ENCODE results near the gene HOXA10. TPM values are rescaled to one million over a fixed set of nuclear protein-coding genes. Genes with fewer than 3 reads are reported as not detected.

The HOXA10 gene
- polyA plus RNA-seq, 1 donor, result 137 TPM

DNA sequence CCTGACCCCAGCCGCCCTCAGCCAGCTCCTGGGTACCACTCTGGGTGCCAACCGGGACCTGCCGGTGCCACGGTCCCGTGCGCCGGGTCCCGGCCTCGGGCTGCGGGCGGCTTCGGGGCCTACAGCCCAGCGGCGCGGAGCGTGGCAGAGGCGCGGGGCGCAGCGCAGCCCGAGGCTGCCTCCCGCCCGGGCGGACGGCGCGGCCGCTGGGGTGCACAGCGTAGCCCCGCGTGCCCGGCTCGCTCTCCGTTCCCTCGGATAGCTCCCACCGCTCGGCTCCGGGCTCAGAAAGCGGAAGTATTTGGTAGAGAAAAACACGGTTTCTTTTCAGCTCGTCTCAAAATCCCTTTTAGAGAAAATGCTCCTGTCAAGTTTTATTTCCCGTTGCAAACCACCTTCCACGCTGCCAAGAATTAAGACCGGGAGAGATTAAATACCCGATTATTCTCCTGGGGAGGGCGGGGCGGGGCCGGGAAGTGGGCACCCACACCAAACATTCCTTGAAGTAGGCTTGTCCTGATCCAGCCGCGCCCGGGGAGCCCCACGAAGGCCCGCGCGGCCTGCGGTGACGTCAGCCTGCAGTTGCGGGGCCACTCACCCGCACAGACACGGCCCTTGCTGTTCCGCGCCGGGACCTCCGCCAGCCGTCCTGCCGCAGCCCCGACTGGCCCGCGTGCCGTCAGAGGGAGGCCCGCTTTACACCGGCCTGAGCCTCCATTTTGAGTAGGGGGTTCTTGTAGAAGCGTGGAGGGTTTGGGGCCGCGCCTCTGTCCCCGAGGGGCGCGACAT lies 18.6 kb upstream of the HOXA10 start:
- no peak for DNase-seq

DNA sequence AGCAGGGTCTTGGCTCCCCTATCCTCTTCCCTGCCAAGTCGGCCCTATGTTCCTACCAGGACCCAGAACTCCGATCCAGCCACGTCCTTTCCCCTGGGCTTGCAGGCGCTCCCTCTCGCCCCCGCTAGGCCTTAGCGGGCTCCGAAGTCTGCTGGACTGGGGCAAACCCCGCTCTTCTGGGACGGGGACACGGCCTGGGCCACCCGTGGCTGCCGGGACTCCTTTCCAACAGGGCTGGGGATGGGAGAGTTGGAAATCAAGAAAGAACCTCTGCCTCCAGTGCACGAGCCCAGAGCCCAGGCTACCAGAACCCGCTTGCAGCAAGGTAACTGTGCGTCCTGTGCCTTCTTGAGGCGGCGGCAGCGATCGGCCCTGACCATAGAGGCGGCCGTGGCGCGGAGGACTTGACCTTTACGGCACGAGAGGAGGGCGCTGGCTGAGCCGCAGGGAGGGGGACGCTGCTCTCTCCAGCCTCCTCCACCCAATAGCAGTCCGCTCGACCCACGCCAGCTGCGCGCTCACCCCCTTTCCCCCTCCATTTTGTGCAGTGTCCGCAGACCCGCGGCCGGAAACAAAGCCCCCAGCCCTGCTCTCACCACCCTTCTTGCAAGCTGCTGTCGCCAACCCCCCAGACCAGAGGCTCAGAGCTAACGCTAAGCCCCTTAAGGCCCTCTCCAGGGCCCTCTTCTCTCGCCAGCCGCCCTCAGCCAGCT lies 17.9 kb upstream of the HOXA10 start:
- DNase-seq, result no peak

DNA sequence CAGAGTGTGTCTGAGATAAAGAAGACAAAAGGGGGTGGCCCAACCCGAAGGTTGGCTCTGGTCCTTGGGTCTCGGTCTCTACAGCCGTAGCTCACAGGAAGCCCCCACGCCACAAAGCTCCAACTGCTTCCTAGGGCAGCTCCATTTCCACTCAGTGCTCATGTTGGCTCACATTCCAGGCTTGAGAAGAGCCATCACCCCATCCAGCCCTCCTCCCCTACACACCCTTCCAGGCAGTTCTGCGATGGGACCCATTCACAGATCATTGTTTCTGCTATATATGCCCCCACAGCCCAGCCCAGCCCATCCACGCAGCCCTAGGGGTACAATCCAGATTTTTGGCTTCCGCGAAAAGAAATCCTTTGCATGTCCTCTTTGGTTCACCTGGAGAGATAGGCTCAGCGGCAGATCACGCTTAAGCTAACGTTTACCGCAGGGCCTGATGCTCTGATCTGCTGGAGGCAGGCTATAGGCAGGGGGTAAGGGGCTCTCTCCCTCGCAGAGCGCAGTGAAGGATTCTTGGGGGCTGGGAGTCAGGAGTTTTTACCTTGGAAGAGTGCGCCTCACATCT lies 17.1 kb upstream of the HOXA10 start:
- DNase-seq, result no peak

DNA sequence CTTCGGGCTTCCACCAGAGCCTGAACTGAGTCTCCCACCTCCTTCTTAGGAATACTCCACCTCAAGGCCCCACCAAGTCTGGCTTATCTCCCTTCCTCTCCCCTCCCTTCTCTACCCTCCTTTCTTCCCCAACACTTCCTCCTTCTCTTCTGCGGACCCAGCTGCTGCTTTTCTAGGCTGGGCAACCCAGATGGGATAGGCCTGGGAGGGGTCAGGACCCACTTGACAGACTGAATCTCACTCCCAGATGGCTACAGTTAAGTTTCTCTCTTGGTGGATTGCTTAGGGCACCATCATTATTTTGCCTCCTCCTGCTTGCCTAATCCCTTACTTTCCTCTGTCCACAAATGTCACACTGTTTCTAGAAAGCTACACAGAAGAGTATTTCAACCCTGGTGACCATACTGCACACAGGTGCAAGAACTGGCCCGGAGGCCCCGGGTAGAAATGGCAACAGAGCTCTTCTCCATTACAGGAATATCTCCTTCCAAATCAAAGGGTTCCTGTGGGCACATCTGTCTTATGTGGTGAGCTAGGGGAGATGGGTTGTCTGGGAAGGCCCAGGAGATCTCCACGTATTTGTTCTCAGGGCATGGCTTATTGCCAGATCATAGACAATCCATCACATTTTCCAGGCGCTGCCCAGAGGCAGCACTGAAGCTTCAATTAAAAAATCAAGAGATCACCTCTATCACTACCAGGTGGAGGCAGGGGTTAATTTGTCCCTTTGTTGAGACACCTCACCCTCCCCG lies 16.1 kb upstream of the HOXA10 start:
- DNase-seq, result no peak

DNA sequence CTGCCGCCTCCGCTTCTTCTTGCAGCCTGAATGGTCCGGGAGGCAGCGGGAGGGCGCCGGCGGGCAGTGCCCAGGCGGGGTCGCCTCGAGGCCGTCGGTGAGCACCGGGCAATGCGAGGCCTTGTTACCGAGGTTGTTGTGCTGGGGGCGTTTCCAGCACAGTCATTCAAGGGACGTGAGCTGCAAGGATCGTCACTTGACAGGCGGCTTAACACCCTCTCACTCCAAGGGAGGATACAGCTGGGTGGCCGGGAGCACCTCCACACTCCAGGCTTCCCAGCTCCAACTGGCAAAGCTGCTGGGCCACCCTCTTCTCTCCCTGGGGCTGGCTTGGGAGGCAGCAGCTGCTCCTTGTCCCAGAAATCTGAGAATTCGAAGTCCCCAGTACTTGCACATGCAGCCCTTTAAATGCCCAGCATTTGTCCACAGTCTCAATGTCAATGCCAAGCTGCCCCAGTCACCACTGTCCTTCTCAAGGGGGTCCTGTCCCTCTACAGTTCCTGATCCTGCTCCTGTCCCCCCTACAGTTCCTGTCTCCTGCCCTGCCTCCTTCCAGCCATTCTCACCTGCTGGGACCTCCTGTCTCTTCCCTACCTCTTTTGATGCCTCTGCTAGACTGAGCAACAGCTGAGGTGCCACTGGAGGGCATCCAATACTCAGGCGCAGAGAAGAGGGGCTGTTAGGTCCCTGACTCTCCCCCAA lies 15.3 kb upstream of the HOXA10 start:
- DNase-seq, result no peak

DNA sequence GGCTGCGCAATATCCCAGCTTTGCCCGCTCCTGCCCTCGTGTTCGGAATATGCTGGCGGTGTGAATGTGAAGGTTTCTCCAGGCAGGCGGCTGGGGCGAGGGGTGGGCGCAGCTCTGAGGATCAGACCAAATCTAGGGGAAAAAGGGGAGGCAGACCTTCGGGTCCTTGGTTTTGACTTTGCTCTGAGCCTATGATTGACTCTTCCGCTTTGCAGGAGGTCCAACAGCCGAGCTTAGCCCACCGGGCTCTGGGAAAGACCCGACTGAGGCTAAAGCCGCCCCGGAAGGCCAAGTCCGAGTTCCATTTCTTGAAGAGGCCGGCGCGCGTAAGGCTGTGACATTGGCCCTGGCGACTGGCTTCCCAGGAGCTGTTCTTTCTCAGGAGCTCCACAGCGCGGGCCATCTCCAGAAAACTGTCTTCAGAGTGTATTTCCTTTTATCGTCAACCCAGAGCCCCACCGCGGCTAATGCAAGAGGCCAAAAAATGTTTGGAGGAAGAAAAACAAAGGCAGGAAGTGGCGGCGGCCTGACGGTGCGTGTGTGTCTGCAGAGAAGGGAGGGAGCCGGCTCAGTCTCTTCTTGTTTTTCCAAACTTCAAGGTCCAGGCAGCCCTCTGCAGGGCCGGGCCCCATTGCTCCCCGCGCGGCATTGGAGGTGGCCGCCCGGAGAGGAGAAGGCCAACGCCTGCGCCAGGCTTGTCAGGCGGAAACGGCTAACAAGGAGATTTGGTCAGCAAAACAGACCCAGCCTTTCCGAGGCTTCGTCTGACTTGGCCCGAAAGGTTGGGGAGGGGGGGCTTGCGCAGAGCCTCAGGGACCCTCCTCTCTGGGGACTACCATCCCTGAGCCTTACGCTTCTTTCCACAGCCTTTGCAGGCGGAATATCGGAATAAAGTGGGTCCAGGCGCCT lies 14.5 kb upstream of the HOXA10 start:
- no peak for DNase-seq

DNA sequence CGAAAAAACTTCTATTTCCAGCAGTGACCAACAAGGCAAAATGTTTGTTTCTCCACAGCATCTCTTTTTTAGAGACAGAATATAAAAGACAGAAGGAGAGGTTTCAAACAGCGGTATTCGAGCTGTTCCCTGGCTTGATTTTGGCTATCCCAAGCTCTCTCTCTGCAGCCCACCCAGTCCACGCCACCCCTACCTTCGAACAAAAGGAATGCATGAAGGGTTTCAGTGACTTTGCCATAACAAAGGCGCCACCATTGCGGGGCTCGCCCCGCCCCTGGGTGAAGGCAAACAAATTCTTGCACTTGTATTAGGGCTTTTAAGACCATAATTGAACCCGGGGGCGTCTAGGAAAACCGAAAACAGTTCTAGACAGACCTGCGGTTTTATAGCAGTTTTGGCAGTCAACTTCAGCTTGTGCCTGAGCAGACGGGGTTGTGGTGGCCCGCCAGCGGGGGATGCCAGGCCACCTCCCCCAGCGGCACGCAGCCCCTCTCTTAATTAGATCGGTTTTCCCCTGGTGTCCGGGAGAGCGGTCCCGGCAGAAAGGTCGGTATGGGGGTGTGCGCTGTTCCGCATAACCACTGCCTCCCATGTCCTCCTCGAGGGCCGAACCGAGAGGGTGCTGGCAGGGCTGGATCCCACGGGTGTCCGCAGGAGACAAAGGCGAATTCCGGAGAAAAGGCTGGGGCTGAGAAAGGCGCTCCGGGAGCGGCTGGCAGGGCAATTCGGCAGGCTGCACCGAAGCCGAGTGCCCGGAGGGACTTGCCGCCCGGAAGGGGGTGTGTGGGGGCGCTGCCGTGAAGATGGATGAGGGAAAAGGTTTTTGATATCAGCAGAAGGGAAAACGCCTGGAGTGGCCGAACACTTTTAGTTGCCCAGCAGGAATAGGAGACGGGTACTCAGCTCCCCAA lies 13.6 kb upstream of the HOXA10 start:
- DNase-seq, result no peak

DNA sequence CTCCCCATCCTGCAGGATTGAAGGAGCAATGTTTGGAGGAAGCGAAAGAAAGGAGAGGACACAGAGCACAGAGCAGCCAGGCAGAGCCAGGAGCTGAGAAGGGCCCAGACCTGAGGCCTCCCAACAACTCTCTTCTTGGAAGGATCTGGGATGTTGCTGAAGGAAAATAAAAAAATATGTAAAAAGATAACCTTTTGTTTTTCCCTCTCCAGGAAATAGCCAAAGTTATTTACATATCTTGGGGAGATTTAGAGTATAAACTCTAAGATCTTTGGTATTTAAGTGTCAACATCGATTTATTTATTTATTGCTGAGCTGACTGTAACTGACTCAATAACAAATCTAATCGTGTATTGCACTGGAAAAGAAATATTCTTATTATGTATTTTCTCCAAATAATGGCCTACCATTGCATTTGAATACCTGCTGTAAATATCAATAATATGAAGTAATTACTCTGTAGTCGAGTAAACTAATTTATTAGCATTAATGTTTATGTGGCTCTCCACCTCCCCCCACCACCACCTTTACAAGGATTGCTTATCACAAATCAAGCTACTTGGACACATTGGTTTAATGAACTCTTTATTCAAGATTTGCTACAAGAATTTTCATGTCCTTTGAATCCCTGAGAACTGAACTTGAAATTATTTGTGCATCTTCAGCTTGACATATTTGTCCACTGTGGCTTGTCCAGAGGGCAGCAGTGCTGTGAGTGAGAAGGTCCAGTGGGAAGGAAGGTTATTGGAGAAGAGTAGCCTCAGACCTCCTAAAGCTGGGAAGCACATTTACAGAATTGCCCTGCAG lies 12.8 kb upstream of the HOXA10 start:
- no peak for DNase-seq

DNA sequence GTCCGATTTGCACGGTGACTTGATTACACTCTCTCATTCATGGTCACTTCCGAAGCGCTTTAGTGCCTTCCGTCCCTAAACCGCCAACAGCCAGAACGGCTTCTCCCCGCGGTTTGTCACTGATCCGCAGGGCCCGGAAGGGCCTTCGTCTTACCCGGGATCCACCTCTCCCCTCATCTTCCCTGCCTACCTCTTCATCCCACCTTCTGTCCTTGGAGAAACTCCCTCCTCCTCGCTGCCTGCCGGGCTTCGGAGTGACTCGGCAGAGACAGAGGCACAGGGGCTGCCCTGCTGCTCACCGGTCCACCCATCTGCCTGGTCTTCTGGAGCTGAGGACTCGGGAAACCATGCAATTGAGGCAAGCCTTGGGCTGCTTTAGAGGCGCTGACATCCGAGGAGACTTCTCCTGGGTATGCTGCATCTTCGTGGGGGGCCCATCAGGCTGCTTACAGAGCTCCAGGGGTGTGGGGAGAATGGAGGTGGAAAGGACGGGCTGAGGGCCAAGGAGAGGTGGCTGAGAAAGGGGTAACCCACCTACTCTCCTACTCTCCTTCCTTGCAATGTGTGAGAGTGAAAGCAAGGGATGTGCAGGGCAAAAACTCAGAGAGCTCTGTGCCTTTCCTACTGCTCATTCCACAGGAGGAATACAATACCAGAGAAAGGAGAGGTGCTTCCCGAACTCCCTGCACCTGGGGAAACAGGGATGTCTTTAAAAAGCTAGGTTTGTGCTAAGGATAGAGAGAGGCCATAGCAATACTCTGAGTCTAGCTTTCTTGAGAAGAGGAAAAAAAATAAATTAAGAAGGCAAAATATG lies 11.9 kb upstream of the HOXA10 start:
- no peak for DNase-seq

DNA sequence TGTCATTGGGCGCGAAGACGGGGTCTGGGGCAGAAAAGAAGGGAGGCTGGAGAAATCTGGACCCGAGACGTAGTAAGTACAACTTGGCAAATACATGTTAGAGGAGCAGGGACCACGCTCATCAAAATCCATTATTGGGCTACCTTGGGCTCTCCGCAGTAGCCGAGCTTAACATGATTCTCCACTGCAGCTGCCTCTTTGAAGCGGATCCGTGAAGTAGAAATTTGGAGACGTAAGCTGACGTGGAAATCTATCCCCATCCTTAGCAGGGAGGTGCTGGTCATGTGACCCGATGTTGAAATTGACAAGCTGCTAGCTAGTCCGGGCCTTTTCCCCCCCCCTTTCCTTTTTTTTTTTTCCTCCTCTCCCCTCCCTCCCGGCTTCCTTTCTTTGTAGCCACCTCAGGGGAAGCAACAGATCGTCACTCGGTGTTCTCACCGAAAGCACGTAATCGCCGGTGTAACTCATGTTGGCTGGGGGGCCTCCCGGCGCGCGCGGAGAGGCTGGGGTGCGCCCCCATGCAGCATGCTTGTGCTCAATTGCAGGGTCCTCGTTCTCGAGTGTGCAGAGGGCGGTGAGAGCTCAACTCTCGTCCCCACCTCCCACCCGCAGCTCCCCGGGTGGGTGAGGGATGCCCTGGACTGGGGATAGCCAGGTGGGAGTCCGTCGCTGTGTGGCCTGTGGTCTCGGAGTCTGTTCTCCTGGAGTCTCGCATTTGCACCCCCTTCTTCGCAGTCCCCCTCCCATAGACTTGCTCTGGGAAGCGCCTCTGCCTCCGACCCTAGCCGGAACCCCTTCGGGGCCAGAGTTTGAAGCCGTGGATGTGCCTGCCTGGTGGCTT lies 11.1 kb upstream of the HOXA10 start, which contains the start of gene HOXA11:
HOXA11 (minus strand) TSS at position 220 of the 841 bp plus-strand sequence; CDS start at position 132, 88 bp downstream.
- peak; percentile 96 for DNase-seq

DNA sequence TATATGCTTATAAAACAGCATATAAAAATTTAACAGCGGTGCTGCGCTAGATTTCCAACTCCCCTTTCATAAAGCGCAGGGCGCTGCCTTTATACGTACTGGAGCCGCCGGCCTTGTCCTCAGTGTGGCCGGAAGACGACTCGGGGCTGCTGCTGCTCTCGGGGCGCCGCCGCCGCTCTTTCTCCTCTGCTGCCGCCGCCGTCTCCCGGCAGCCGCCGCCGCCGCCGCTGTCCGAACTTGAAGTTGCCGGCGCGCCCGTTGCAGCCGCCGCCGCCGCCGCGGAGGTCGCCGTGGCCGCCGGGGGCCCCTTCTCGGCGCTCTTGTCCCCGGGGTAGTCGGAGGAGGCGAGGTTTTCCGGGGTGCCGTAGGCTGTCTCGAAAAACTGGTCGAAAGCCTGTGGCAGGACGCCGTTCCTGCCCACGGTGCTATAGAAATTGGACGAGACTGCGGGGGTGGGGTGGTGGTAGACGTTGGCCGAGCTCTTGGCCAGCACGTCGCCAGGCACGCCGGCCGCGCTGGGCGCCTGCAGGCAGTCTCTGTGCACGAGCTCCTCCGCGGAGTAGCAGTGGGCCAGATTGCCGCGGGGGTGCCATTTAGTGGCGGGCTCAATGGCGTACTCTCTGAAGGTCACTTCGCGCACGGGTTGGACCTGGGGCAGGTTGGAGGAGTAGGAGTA lies 10.4 kb upstream of the HOXA10 start:
- DNase-seq, result no peak

DNA sequence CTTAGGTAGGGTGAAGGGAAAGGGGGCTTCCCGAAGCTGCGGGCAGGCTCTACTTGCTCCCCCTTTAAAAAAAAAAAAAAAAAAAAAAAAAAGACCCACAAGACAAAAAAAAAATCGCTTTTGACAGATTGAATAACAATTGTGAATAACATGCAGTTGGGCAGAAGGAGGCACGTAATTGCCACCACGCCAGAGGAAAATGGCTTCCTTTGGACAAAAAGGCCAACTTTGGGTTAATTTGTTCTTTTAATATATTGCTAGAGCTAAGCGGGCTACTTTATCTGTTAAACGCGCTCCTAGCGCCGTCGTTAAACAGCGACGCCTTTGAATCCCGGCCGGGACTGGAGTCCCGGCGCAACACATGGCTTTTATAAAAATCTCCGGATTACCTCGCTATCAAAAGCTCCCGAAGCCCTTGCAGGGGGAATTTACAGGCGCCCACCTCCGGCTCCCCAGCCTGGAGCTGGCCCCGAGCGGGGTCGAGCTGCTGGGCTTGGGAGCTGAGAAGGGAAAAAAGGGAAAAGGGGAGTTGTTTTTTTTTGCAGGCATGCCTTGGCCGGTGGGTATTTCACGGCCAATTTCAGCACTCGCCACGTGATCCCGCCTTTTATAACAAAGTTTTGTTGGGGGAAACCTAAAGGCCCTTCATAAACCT lies 9.7 kb upstream of the HOXA10 start:
- no peak for DNase-seq

DNA sequence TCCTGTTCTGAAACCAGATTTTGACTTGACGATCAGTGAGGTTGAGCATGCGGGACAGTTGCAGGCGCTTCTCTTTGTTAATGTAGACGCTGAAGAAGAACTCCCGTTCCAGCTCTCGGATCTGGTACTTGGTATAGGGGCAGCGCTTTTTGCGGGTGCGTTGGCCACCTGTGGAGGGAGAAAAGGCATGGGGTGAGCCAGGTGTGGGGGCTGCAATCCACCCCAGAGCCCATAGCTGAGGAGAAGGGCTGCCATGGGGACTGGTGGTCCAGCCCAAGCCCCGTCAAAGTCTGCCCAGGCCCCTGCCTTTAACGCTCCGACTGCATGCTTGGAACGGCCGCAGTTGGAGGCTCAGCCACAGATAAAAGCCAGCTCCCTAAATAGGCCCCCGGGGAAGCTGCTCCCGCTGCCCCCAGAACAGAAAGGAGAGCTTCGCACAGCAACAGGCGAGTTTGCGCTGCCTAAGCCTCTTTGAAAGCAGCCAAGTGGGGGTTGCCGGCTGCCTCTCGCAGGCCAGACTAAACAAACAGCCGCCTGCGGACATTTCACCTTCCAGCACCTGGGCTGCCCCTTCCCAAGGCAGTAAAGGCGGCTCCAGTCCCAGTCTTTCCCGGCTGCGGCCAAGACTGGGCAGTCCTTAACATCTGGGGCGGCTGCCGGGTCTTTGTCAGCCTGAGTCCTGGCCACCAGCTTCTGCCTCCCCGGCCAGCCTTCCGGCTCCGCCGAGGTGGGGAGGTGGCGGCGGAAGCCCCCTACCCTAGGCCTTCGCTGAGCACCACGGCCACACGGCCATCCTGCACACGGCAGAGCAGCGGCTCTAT lies 9.0 kb upstream of the HOXA10 start:
- DNase-seq, result no peak

DNA sequence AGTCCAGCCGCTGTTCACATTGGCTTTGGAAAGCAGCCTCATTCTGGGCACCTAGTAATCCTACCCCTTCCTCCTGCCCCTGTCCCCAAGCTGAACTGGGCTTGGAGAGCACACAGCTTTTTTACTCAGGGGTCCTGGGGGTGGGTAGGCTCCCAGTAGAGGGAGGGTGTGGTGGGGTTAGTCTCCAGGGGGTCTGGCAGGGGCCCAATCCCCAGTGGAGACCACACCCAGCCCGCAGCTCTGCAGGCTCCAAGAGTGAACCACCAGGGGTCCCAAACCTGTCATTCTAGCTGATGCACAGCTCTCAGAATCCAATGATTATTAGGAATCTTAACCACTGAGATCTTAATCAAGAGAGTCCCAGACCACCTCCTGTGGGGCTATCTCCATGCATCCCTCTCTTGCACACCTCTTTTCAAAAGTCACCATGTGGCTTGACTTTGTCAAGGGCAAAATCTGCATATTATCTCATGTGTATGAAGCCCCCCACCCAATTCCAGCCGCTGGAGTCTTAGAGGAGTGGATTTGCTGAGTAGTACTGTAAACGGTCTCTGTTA lies 8.2 kb upstream of the HOXA10 start:
- DNase-seq, result no peak
